Measurements from ENCODE around the gene LGALS3BP. TPM values are rescaled to one million over a fixed set of nuclear protein-coding genes. Genes with fewer than 3 reads are reported as not detected.
"Not testable (repeated sequence)": the region's sequence is repeated elsewhere in the genome, so short reads cannot be mapped to it uniquely, and the experiment has no call there.

LGALS3BP gene
- total RNA-seq, 2 experiments from 2014 or later = 48.0 to 49.5 TPM

DNA sequence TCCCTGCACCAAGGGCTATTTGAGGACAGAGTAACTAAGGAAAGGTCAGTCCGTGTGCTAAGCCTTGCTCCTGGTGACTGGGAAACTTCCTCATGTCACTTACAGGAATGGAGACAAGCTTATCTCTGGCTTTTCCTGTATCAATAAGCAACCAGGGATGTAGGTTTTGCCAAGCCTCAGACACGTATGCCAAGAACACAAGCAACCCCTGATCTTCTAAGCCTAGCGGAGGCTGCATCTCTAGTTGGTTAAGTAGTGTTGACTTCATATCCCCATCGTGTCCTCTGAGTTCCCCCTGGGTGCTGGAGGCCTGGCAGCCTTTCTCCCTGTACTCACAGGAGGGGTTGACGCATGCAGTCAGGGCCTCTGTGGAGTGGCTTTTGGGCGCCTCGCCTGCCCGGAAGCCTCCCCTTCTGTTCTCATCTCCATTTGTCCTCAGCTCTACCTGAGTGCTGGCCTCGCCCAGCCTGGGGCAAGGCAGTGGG is 42.8 kb upstream of the LGALS3BP start:
- Mint-ChIP-seq H3K4me1 (ENCODE audit: low read depth) (peaks cover 8% of the 10 kb centered on the region), H3K36me3 (no peaks in the 10 kb centered on the region), H3K4me3 (no peak overlapping the region), H3K27me3 (peaks cover 25% of the 10 kb centered on the region), H3K27ac (no peak overlapping the region), H3K9me3 (no peaks in the 10 kb centered on the region)
- ChIA-PET CTCF (interaction anchor here (3.8 kb wide), 1 partner anchor 19 kb away, joined by 32 read pairs; no protein-coding TSS in a partner anchor), POLR2A (no interaction called here)
- DNase-seq = no peak
- intact Hi-C loops (cut with micrococcal nuclease) = no loop called here

DNA sequence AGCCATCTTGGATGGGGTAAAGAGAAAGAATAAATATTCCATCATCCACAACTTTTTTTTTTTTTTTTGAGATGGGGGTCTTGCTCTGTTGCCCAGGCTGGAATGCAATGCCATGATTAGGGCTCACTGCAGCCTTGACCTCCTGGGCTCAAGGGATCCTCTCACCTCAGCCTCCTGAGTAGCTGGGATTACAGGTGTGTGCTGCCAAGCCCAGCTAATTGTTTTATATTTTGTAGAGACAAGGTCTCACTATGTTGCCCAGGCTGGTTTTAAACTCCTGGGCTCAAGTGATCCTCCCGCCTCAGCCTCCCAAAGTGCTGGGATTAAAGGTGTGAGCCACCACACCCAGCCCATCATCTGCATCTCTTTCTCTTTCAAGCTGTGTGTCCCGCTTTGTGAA is 42.2 kb upstream of the LGALS3BP start:
- H3K4me3 Mint-ChIP-seq; H3K36me3 Mint-ChIP-seq; DNase-seq; H3K27ac Mint-ChIP-seq; H3K9me3 Mint-ChIP-seq; H3K4me1 Mint-ChIP-seq (ENCODE audit: low read depth); POLR2A ChIA-PET: not testable (repeated sequence)
- peaks cover 26% of the 10 kb centered on the region for H3K27me3 Mint-ChIP-seq
- CTCF ChIA-PET = interaction anchor here (3.8 kb wide), 1 partner anchor 20 kb away, joined by 32 read pairs; no protein-coding TSS in a partner anchor
- intact Hi-C loops (cut with micrococcal nuclease) = loop anchor here (1.0 kb wide), 1 partner anchor 44 kb away; no protein-coding TSS in a partner anchor

DNA sequence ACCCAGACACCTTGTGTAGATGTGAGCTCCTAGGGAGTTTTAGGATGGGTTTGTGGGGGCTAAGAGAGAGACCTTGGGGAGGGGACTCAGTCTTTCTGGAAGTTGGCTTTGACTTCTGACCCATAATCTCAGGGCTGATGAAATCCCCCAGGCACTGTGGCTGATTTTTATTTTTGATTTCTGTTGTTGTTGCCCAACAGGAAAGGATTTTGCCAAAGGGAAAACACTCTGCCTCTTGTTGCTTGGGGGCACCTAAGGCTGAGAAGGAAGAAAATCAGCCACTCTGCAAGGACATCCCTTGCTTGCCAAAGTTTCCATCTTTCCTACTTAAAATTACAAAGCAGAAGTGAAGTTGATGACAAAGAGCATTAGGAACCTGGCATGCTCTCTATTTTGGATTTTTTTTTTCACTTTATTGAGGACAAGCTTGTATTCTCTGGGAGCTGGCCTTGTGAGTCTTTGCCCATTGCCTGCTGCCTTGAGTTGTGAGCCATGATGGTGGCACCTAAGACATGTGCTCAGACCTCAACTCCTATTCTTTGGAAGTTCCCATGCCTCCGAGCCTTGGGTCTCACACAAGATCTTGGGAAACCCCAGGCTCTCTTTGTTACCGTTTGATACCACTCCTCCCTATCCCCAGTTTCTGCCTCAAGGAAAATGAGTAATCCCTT is 41.0 kb upstream of the LGALS3BP start:
- POLR2A ChIA-PET = interaction anchor here (0.8 kb wide), 1 partner anchor 20 kb away, joined by 3 read pairs; no protein-coding TSS in a partner anchor
- Mint-ChIP-seq H3K4me3 (no peak overlapping the region), H3K27me3 (peaks cover 23% of the 10 kb centered on the region), H3K9me3 (peaks cover under 1% of the 10 kb centered on the region), H3K4me1 (ENCODE audit: low read depth) (peaks cover 8% of the 10 kb centered on the region), H3K36me3 (no peaks in the 10 kb centered on the region), H3K27ac (no peak overlapping the region)
- CTCF ChIA-PET = interaction anchor here (0.9 to 3.8 kb wide), 4 partner anchors 21 to 64 kb away, joined by 3 to 32 read pairs (median 6); no protein-coding TSS in a partner anchor
- DNase-seq = no peak
- intact Hi-C loops (cut with micrococcal nuclease) = loop anchor here (1.0 kb wide), 1 partner anchor 46 kb away; no protein-coding TSS in a partner anchor

- DNase-seq = peak; percentile 58
- H3K4me1 Mint-ChIP-seq (ENCODE audit: low read depth) = peaks cover 8% of the 10 kb centered on the region
- no peak overlapping the region for H3K4me3 Mint-ChIP-seq
- H3K36me3 Mint-ChIP-seq = no peaks in the 10 kb centered on the region
- ChIA-PET POLR2A (interaction anchor here (0.8 kb wide), 1 partner anchor 21 kb away, joined by 3 read pairs; no protein-coding TSS in a partner anchor), CTCF (interaction anchor here (0.6 to 3.8 kb wide), 6 partner anchors 22 to 112 kb away, joined by 3 to 32 read pairs (median 6); no protein-coding TSS in a partner anchor)
- peaks cover 2% of the 10 kb centered on the region for H3K9me3 Mint-ChIP-seq
- peaks cover 18% of the 10 kb centered on the region for H3K27me3 Mint-ChIP-seq
- intact Hi-C loops (cut with micrococcal nuclease) = loop anchor here (1.0 kb wide), 1 partner anchor 22 kb away; no protein-coding TSS in a partner anchor
- no peak overlapping the region for H3K27ac Mint-ChIP-seq
Measured at GRCh38 chr17:79019632-79020584, 40.2 kb upstream of the LGALS3BP start.

- no peak for DNase-seq
- Mint-ChIP-seq H3K4me1 (ENCODE audit: low read depth) (peaks cover 5% of the 10 kb centered on the region), H3K4me3 (no peak overlapping the region), H3K27ac (no peak overlapping the region), H3K27me3 (peaks cover 15% of the 10 kb centered on the region), H3K36me3 (no peaks in the 10 kb centered on the region), H3K9me3 (peaks cover 2% of the 10 kb centered on the region)
- intact Hi-C loops (cut with micrococcal nuclease) = loop anchor here (1.0 kb wide), 1 partner anchor 23 kb away; no protein-coding TSS in a partner anchor
- CTCF ChIA-PET = interaction anchor here (0.6 to 2.8 kb wide), 4 partner anchors 23 to 112 kb away, joined by 3 to 9 read pairs (median 6); no protein-coding TSS in a partner anchor
- POLR2A ChIA-PET = no interaction called here
Measured at GRCh38 chr17:79019261-79019631, 39.5 kb upstream of the LGALS3BP start.

- peaks cover 4% of the 10 kb centered on the region for H3K9me3 Mint-ChIP-seq
- no peaks in the 10 kb centered on the region for H3K36me3 Mint-ChIP-seq
- no peak overlapping the region for H3K27ac Mint-ChIP-seq
- H3K4me3 Mint-ChIP-seq = no peak overlapping the region
- CTCF ChIA-PET = interaction anchor here (1.6 kb wide), 1 partner anchor 24 kb away, joined by 8 read pairs; no protein-coding TSS in a partner anchor
- DNase-seq = no peak
- H3K27me3 Mint-ChIP-seq = peaks cover 9% of the 10 kb centered on the region
- intact Hi-C loops (cut with micrococcal nuclease) = no loop called here
- H3K4me1 Mint-ChIP-seq (ENCODE audit: low read depth) = no peaks in the 10 kb centered on the region
- POLR2A ChIA-PET = no interaction called here
Measured at GRCh38 chr17:79018370-79018695, 38.6 kb upstream of the LGALS3BP start.

DNA sequence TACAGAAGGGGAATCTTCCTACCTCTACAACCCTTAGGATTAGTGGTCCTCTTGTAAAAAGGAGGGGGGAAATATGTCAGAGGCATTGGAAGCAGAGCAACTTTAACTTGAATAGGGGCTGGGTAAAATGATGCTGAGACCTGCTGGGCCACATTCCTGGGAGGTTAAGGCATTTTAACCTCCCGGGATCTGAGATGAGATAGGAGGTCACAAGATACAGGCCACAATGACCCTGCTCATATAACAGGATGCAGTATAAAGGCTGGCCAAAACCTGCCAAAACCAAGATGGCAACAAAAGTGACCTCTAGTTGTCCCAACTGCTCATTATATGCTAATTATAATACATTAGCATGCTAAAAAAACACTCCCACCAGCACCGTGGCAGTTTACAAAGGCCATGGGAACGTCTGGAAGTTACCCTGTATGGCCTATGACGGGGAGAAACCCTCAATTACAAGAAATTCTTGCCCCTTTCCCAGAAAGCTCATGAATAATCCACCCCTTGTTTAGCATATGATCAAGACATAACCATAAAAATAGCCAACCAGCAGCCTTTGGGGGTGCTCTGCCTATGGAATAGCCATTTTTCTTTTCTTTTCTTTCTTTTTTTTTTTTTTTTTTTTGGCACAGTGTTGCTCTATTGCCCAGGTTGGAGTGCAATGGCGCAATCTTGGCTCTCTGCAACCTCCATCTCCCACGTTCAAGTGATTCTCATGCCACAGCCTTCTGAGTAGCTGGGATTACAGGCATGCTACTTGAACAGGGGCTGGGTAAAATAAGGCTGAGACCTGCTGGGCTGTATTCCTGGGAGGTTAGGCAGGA is 38.0 kb upstream of the LGALS3BP start:
- Mint-ChIP-seq H3K36me3 (no peaks in the 10 kb centered on the region), H3K9me3 (peaks cover 4% of the 10 kb centered on the region), H3K4me3 (no peak overlapping the region), H3K27ac (no peak overlapping the region), H3K27me3 (peaks cover 6% of the 10 kb centered on the region), H3K4me1 (ENCODE audit: low read depth) (no peaks in the 10 kb centered on the region)
- no peak for DNase-seq
- CTCF ChIA-PET = interaction anchor here (1.6 kb wide), 1 partner anchor 24 kb away, joined by 8 read pairs; no protein-coding TSS in a partner anchor
- POLR2A ChIA-PET = no interaction called here
- intact Hi-C loops (cut with micrococcal nuclease) = no loop called here

GRCh38 chr17:79014158-79014758 is 34.5 kb upstream of the LGALS3BP start:
- no peak for DNase-seq
- Mint-ChIP-seq H3K36me3 (no peaks in the 10 kb centered on the region), H3K4me3 (no peak overlapping the region), H3K4me1 (ENCODE audit: low read depth) (peaks cover 6% of the 10 kb centered on the region), H3K27ac (no peak overlapping the region), H3K27me3 (peaks cover 5% of the 10 kb centered on the region), H3K9me3 (peaks cover 4% of the 10 kb centered on the region)
- intact Hi-C loops (cut with micrococcal nuclease) = no loop called here
- CTCF ChIA-PET = interaction anchor here (1.5 kb wide), 1 partner anchor 387 kb away, joined by 3 read pairs; no protein-coding TSS in a partner anchor
- POLR2A ChIA-PET = no interaction called here

GRCh38 chr17:79012563-79013134 is 32.9 kb upstream of the LGALS3BP start:
- H3K9me3 Mint-ChIP-seq = peaks cover 4% of the 10 kb centered on the region
- no peak for DNase-seq
- CTCF ChIA-PET = interaction anchor here (1.2 kb wide), 1 partner anchor 33 kb away, joined by 3 read pairs; no protein-coding TSS in a partner anchor
- peaks cover 18% of the 10 kb centered on the region for H3K4me1 Mint-ChIP-seq (ENCODE audit: low read depth)
- H3K27me3 Mint-ChIP-seq = peaks cover 3% of the 10 kb centered on the region
- H3K36me3 Mint-ChIP-seq = peaks cover 6% of the 10 kb centered on the region
- intact Hi-C loops (cut with micrococcal nuclease) = no loop called here
- POLR2A ChIA-PET = no interaction called here
- no peak overlapping the region for H3K27ac Mint-ChIP-seq
- no peak overlapping the region for H3K4me3 Mint-ChIP-seq

GRCh38 chr17:79011451-79012147 is 31.9 kb upstream of the LGALS3BP start:
- intact Hi-C loops (cut with micrococcal nuclease) = no loop called here
- DNase-seq = no peak
- no peak overlapping the region for H3K4me3 Mint-ChIP-seq
- peaks cover 4% of the 10 kb centered on the region for H3K9me3 Mint-ChIP-seq
- CTCF ChIA-PET = no interaction called here
- POLR2A ChIA-PET = no interaction called here
- H3K4me1 Mint-ChIP-seq (ENCODE audit: low read depth) = peaks cover 28% of the 10 kb centered on the region
- no peak overlapping the region for H3K27ac Mint-ChIP-seq
- peaks cover 6% of the 10 kb centered on the region for H3K36me3 Mint-ChIP-seq
- H3K27me3 Mint-ChIP-seq = peaks cover 1% of the 10 kb centered on the region

Data from activated CD4-positive, alpha-beta memory T cell treated with anti-CD3 and anti-CD28 coated beads for 36 hours (primary cell).